Ascending aorta (tissue), 2 donors: Measurements from ENCODE around the gene KXD1. TPM values are rescaled to one million over a fixed set of nuclear protein-coding genes. Genes with fewer than 3 reads are reported as not detected.

Experiments
- DNase-seq, 2 donors: peaks; one replicate each; pipeline ENCODE4 v3.0.0-alpha.2; 2019; ENCODE audit warnings: low spot score in 2 of 2
- H3K27ac ChIP-seq, 2 donors: fragments of 200-600 bp; sonication (generic); one replicate each; pipeline ENCODE4 v1.5.1; 2016 to 2017; ENCODE audit warnings: mild to moderate bottlenecking in 1 of 2
- H3K27me3 ChIP-seq: fragments of 200-600 bp; sonication (generic); one replicate; pipeline ENCODE4 v1.5.1; 2017
- H3K36me3 ChIP-seq, 2 donors: fragments of 200-600 bp; sonication (generic); one replicate each; pipeline ENCODE4 v1.5.1; 2016
- H3K4me1 ChIP-seq, 2 donors: fragments of 200-600 bp; sonication (generic); one replicate each; pipeline ENCODE4 v1.5.1; 2016 to 2017; ENCODE audit warnings: mild to moderate bottlenecking in 1 of 2
- H3K4me3 ChIP-seq, 2 donors: fragments of 200-600 bp; sonication (generic); one replicate each; pipeline ENCODE4 v1.5.1; 2016 to 2017; ENCODE audit warnings: mild to moderate bottlenecking in 1 of 2
- H3K9me3 ChIP-seq, 2 donors: fragments of 200-600 bp; sonication (generic); one replicate each; pipeline ENCODE4 v1.5.1; 2016
- intact Hi-C: fragments of 100-400 bp; cut with DNase I; formaldehyde crosslinking; loops from one replicate; pipeline ENCODE4 v1.15.1; 2023
- total RNA-seq: library from RNA; depleted of rRNA; stranded (reverse); fragments of >200 nt; gene quantifications from one replicate; pipeline ENCODE4 v1.1.0, GENCODE V29; 2016
- TF ChIP-seq, protein P1 (sequence below), 3 experiments: fragments of 200-600 bp in 2 of 3; fragments of 450-650 bp in 1 of 3; sonication (generic) in 2 of 3; IDR thresholded peaks; one replicate each; pipeline ENCODE4 v1.5.1; 2016 to 2019; ENCODE audit warnings: antibody characterized with exemption in 3 of 3, mild to moderate bottlenecking in 1 of 3, moderate library complexity in 1 of 3

Gene KXD1
- total RNA-seq, 1 donor from 2014 or later: 178 TPM

DNA sequence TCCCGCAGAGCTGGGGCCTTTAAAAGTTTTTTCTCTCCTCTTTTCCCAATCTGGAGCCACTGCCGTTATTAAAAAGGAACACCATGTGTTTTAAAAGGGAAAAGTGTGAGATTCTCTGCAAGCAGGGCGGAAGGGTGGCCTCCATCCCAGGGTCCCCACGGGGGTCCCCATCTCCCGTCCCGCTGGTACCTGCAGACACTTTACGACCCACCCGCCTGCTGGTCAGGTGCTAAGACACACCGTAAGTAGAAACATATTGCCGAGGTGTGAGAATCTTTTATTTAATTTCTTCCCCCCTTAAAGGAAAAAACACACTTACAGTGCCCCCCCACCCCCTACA lies 47.1 kb downstream of the KXD1 start:
- no peaks in the 10 kb centered on the region for H3K9me3 ChIP-seq
- no peaks in the 10 kb centered on the region for H3K36me3 ChIP-seq
- TF ChIP-seq, protein P1, sequence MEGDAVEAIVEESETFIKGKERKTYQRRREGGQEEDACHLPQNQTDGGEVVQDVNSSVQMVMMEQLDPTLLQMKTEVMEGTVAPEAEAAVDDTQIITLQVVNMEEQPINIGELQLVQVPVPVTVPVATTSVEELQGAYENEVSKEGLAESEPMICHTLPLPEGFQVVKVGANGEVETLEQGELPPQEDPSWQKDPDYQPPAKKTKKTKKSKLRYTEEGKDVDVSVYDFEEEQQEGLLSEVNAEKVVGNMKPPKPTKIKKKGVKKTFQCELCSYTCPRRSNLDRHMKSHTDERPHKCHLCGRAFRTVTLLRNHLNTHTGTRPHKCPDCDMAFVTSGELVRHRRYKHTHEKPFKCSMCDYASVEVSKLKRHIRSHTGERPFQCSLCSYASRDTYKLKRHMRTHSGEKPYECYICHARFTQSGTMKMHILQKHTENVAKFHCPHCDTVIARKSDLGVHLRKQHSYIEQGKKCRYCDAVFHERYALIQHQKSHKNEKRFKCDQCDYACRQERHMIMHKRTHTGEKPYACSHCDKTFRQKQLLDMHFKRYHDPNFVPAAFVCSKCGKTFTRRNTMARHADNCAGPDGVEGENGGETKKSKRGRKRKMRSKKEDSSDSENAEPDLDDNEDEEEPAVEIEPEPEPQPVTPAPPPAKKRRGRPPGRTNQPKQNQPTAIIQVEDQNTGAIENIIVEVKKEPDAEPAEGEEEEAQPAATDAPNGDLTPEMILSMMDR (IDR thresholded peaks at IDR 0.05): no peak
- peaks cover 13 to 16% of the 10 kb centered on the region in 2 donors for H3K4me1 ChIP-seq
- no peak overlapping the region for H3K27ac ChIP-seq
- no peak for DNase-seq
- H3K27me3 ChIP-seq: peaks cover 34% of the 10 kb centered on the region
- H3K4me3 ChIP-seq: peak overlapping the region in 1 of 2 donors; percentile 62
- intact Hi-C loops: no loop called here

DNA sequence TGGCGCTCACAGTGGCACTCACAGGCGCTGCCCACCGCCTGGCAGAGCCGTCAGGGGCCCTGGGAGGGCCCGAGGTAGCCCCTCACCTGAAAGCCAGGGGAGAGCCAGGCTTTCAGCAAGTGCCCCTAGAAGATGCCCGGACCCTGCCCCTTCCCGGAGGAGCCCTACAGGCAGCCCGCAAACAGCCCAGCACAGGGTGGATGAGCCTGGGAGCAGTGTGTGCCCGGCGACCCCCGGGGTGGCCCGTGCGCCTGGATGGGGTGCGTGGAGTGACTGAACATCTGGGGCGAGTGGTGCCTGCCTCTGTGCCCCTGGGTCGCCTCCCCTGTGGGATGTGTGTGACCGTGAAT lies 47.5 kb downstream of the KXD1 start:
- Histone ChIP-seq H3K9me3 (no peaks in the 10 kb centered on the region), H3K4me3 (peak overlapping the region in 1 of 2 donors; percentile 62), H3K4me1 (peaks cover 13 to 16% of the 10 kb centered on the region in 2 donors), H3K36me3 (no peaks in the 10 kb centered on the region), H3K27ac (peak overlapping the region in 1 of 2 donors; percentile 27), H3K27me3 (peaks cover 38% of the 10 kb centered on the region)
- no peak for DNase-seq
- TF ChIP-seq, protein P1 (IDR thresholded peaks at IDR 0.05): no peak
- intact Hi-C loops: no loop called here

DNA sequence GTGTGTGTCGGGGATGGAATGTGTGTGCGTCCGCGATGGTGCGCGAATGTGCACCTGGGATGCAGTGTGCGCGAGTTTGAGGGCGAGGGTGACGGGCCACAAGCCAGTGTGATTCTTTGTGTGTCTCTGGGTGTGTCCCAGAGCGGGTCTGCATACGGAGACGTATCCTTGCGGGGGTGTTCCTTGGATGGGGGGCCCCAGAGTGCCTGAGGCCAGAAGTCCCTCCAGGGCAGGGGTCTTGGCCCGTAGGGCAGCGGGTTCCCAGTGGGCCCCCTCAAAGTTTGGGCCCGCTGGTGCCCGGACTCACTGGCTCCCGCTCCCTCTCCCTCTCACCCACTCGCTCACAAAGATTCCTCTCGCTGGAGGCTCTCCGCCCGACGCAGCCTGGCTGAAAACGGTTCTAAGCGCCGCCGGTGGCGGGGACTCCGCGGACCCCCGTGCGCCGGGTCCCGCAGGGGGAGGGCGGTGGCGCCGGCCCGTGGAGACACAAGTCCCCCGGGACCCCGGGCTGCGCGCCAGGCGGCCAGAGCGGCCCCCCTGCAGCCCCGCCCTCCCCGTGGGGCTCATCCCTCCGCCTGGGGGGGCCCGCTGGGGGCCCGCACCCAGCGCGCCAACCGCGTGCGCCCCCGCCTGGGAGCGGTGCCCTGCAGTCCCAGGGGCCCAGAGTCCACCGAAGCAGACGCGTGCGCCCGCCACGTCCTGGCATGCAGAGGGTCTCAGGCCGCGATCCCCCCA lies 48.0 kb downstream of the KXD1 start:
- H3K4me3 ChIP-seq: peak overlapping the region; percentile 39 to 62
- H3K4me1 ChIP-seq: peaks cover 15 to 16% of the 10 kb centered on the region in 2 donors
- no peak for DNase-seq
- no peaks in the 10 kb centered on the region for H3K9me3 ChIP-seq
- TF ChIP-seq, protein P1 (IDR thresholded peaks at IDR 0.05): no peak
- H3K27ac ChIP-seq: peak overlapping the region in 1 of 2 donors; percentile 27
- intact Hi-C loops: no loop called here
- no peaks in the 10 kb centered on the region for H3K36me3 ChIP-seq
- peaks cover 44% of the 10 kb centered on the region for H3K27me3 ChIP-seq

DNA sequence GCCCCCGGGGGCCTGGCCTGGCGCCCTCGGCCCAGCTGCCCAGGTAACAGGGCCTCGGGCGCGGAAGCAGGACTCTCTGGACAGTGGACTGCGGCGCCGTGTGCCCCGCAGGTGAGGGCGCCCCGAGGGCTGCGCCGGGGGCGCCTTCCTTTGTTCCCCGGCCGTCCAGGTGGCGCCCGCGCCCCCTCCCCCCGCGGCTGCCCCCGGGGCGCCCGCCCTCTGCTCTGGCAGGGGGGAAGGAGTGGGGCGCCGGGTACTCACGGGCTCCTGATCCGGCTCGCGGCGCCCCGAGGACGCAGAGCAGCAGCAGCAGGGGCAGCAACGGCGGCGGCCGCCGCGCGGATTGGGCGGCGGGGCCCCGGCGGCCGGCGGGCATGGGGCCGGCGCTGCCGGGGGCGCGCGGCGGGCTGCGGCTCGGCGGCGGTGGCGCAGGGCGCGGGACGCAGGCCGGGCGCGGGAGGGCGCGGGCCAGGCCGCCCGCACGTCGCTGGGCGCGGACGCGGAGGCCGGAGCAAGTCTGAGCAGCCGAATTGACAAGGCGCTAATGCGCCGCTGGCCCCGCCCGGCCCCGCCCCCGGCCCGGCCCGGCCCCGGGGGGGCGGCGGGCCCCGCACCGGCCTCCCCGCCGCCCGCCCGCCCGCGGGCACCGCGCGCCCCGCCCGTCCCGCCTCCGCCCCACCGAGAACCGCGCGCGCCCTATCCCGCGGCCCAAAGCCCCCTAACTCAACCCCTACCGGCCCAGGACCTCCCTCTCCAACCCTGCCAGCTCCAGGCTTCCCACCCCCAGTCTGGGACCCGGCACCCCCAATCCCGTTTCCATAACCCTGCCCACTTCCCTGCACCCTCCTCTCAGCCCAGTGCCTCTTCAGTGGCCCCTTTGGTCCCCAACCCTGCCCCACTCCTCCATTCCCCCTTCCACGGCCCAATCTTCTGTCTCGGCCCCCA lies 48.9 kb downstream of the KXD1 start, which contains the start of gene CRLF1:
CRLF1 (minus strand) TSS at position 519 of the 945 bp plus-strand sequence; CDS start at position 376, 143 bp downstream.
- Histone ChIP-seq H3K27me3 (peaks cover 52% of the 10 kb centered on the region), H3K36me3 (no peaks in the 10 kb centered on the region), H3K4me1 (peaks cover 16 to 20% of the 10 kb centered on the region in 2 donors), H3K4me3 (peak within 1 kb of the TSS; percentile 39 to 62), H3K9me3 (no peaks in the 10 kb centered on the region), H3K27ac (peak within 1 kb of the TSS in 1 of 2 donors; percentile 27)
- TF ChIP-seq, protein P1 (IDR thresholded peaks at IDR 0.05): no peak
- intact Hi-C loops: no loop called here
- no peak for DNase-seq

DNA sequence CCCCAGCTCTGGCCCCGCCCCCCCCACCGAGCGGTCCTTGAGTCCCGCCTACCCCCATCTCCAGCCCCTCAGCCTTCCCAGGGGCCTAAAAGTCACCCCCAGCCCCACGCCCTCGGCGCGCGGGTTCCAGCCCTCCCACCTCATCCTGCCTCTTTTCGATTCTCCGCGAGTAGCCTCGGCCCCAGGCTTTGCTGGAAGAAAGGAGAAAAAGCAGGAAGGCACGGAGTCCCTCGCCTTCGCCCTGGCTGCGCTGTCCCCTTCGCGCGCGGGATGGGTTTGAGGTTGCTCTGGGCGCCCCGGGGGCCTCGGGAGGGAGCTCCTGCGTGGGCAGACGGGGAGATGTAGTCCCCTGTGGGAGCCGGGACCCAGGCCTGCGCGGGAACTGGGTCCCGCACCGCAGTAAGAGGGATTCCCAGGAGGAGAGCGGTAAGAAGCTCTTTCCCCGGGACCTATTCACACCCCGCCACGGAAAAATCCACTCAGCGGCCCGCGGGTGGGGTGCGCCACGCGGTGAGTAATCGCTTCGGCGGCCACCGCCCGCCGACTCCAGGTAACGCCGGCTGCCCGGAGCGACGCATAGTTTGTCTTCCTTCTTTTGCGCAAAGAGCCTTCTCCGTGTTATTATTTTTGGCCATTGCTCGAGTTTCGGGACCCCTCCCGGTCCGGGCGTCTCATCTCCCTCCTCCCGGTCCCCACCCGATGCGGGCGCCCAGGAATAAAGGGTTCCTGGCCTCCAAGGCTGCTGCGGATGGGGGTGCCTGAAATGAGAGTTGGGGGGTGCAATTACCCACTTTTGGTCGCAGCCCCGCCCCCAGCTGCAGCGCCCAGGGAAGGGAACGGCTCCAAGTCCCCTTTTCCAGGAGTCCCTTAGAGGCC lies 49.8 kb downstream of the KXD1 start:
- Histone ChIP-seq H3K4me3 (peak overlapping the region; percentile 25 to 55), H3K9me3 (no peaks in the 10 kb centered on the region), H3K27me3 (peaks cover 61% of the 10 kb centered on the region), H3K36me3 (no peaks in the 10 kb centered on the region), H3K4me1 (peaks cover 16 to 27% of the 10 kb centered on the region in 2 donors), H3K27ac (no peak overlapping the region)
- intact Hi-C loops: no loop called here
- DNase-seq: no peak
- TF ChIP-seq, protein P1 (IDR thresholded peaks at IDR 0.05): no peak
